HepG2 (cell line): ENCODE measurements around the gene ANO10. TPM values are rescaled to one million over a fixed set of nuclear protein-coding genes. Genes with fewer than 3 reads are reported as not detected.

ENCODE experiments used
- ATAC-seq: fragments of 200-7000 bp; cut with Tn5 transposase; 3 replicates; pipeline ENCODE4 v1.9.1; 2020; ENCODE audit warnings: mild to moderate bottlenecking, moderate library complexity
- BruUV-seq: library from RNA; stranded (reverse); fragments of 400-500 nt; replicated peaks from 2 replicates; lab custom pipeline; 2021; lab: Mats Ljungman, UMichigan
- CTCF ChIA-PET: fragments of 300-600 bp; formaldehyde crosslinking; extraction: SDS; loops from one replicate; lab custom pipeline; 2021; ENCODE audit warnings: low total read pairs, inconsistent platforms, low intra/inter-chr PET ratio; lab: Yijun Ruan, JAX
- POLR2A ChIA-PET: fragments of 350-600 bp; sonication (Branson Sonifier 250); formaldehyde crosslinking; loops from one replicate; lab custom pipeline; 2020; ENCODE audit warnings: antibody characterized with exemption, inconsistent platforms; lab: Yijun Ruan, JAX
- DNase-seq: peaks from one replicate; pipeline ENCODE4 v3.0.0-alpha.2; 2015; ENCODE audit warnings: low spot score
- FAIRE-seq: peaks from 3 replicates; lab custom pipeline; 2011; peaks lifted over from hg19 to GRCh38; lab: Jason Lieb, UNC
- H2AFZ ChIP-seq: one replicate; pipeline ENCODE4 v1.6.1; 2011; ENCODE audit warnings: low read length, inconsistent platforms
- H3K27ac ChIP-seq: fragments of 300-600 bp; 3 replicates; pipeline ENCODE4 v1.8.0; 2011; ENCODE audit warnings: mixed run types, mild to moderate bottlenecking, mixed read lengths, low read length, inconsistent platforms; ENCODE audit not compliant: insufficient read depth; ENCODE audit errors: extremely low read length
- H3K27me3 ChIP-seq, 2 experiments: fragments of 200-600 bp in 1 of 2; 2 replicates in 1 of 2; 3 replicates in 1 of 2; pipeline versions ENCODE4 v1.6.0 to v1.8.0; 2011; ENCODE audit warnings: low read length in 2 of 2, mild to moderate bottlenecking in 2 of 2, moderate library complexity in 2 of 2, inconsistent platforms in 1 of 2; ENCODE audit not compliant: insufficient read depth in 2 of 2, control insufficient read depth in 1 of 2
- H3K36me3 ChIP-seq, 2 experiments: fragments of 200-600 bp in 1 of 2; replicated peaks in 1 of 2; 2 replicates in 1 of 2; 3 replicates in 1 of 2; pipeline versions ENCODE4 v1.5.1 to v1.8.0; 2011; ENCODE audit warnings: low read length in 2 of 2, inconsistent platforms in 1 of 2; ENCODE audit not compliant: insufficient read depth in 2 of 2, control insufficient read depth in 1 of 2
- H3K4me1 ChIP-seq: 2 replicates; pipeline ENCODE4 v1.5.1; 2012; ENCODE audit warnings: low read length, inconsistent platforms; ENCODE audit not compliant: insufficient read depth
- H3K4me2 ChIP-seq: 2 replicates; pipeline ENCODE4 v1.6.0; 2011; ENCODE audit warnings: low read depth, low read length, inconsistent platforms
- H3K4me3 ChIP-seq, 3 experiments: fragments of 200-600 bp in 1 of 3; sonication (generic), shearing (Covaris generic) in 1 of 3; replicated peaks in 1 of 3; 2 replicates each; pipeline ENCODE4 v1.5.1; 2011 to 2016; ENCODE audit warnings: low read length in 3 of 3, inconsistent platforms in 2 of 3, low read depth in 2 of 3, mild to moderate bottlenecking in 2 of 3, control low read depth in 1 of 3, mixed read lengths in 1 of 3; ENCODE audit not compliant: insufficient read depth in 1 of 3
- H3K79me2 ChIP-seq: one replicate; pipeline ENCODE4 v1.6.1; 2011; ENCODE audit warnings: low read length, inconsistent platforms; ENCODE audit not compliant: insufficient read depth
- H3K9ac ChIP-seq: 2 replicates; pipeline ENCODE4 v1.6.0; 2011; ENCODE audit warnings: mild to moderate bottlenecking, low read depth, low read length, inconsistent platforms; ENCODE audit not compliant: insufficient read depth
- H3K9me3 ChIP-seq: 2 replicates; pipeline ENCODE4 v1.5.1; 2012; ENCODE audit warnings: mild to moderate bottlenecking, low read length
- H4K20me1 ChIP-seq: 2 replicates; pipeline ENCODE4 v1.6.0; 2011; ENCODE audit warnings: inconsistent platforms, mild to moderate bottlenecking, low read length, moderate library complexity; ENCODE audit not compliant: insufficient read depth
- FOXM1 ChIP-seq: sonication (generic); formaldehyde crosslinking; IDR thresholded peaks from 2 replicates; pipeline ENCODE4 v1.5.0; 2020; ENCODE audit warnings: missing genetic modification reagents
- SAFB2 ChIP-seq: sonication (generic); formaldehyde crosslinking; IDR thresholded peaks from 2 replicates; pipeline ENCODE4 v1.5.1; 2020; ENCODE audit warnings: missing genetic modification reagents, low read depth, mild to moderate bottlenecking, borderline replicate concordance
- STAG1 ChIP-seq: sonication (generic); formaldehyde crosslinking; IDR thresholded peaks from 2 replicates; pipeline ENCODE4 v1.4.0; 2020; ENCODE audit warnings: missing genetic modification reagents
- ZNF407 ChIP-seq: sonication (generic); formaldehyde crosslinking; IDR thresholded peaks from one replicate; pipeline ENCODE4 v1.5.1; 2020; ENCODE audit warnings: mild to moderate bottlenecking, missing genetic modification reagents; ENCODE audit errors: not compliant biosample characterization
- ZNF484 ChIP-seq: sonication (generic); formaldehyde crosslinking; IDR thresholded peaks from 2 replicates; pipeline ENCODE4 v1.5.1; 2020; ENCODE audit warnings: mild to moderate bottlenecking, low read depth, missing genetic modification reagents, borderline replicate concordance
- ZNF501 ChIP-seq: sonication (generic); formaldehyde crosslinking; IDR thresholded peaks from 2 replicates; pipeline ENCODE4 v1.5.1; 2020; ENCODE audit warnings: mild to moderate bottlenecking, moderate library complexity, missing genetic modification reagents
- ZNF558 ChIP-seq: sonication (generic); formaldehyde crosslinking; IDR thresholded peaks from 2 replicates; pipeline ENCODE4 v1.9.0; 2022; ENCODE audit warnings: mild to moderate bottlenecking, missing genetic modification reagents, borderline replicate concordance
- ZNF616 ChIP-seq: sonication (generic); formaldehyde crosslinking; IDR thresholded peaks from 2 replicates; pipeline ENCODE4 v1.5.0; 2020; ENCODE audit warnings: low read depth, mild to moderate bottlenecking, missing genetic modification reagents
- WGBS: methylation state at CpG from one replicate; pipeline ENCODE4 v1.1.6; 2017; ENCODE audit warnings: low lambda C conversion rate; 5-methylcytosine and 5-hydroxymethylcytosine counted together
- in situ Hi-C: cut with HindIII; loops from 2 replicates; pipeline ENCODE4 v1.10.0; 2017; ENCODE audit warnings: low pct_unique_long_range_greater_than_20kb; ENCODE audit not compliant: extremely low pct_ligation_motif_present
- intact Hi-C: fragments of 100-400 bp; cut with micrococcal nuclease; formaldehyde crosslinking; loops from one replicate; pipeline ENCODE4 v1.10.0; 2022; ENCODE audit not compliant: unreplicated experiment
- polyA plus RNA-seq, 8 experiments: library from polyadenylated mRNA; depleted of rRNA in 3 of 8; stranded (reverse) in 7 of 8; unstranded in 1 of 8; fragments of >200 nt; fragmentation: Illumina TruSeq in 4 of 8; extraction: Trizol in 4 of 8; gene quantifications; 2 replicates each; pipeline versions ENCODE4 v1.2.1 to v1.2.3, GENCODE V29; 2011 to 2016; ENCODE audit warnings: low read depth in 4 of 8, missing spikeins in 1 of 8, mixed read lengths in 1 of 8; ENCODE audit not compliant: insufficient read depth in 1 of 8
- total RNA-seq, 5 experiments: library from RNA; depleted of rRNA; stranded (reverse); fragments of >200 nt; fragmentation: Illumina TruSeq; extraction: Trizol; gene quantifications; 2 replicates each; pipeline ENCODE4 v1.2.3, GENCODE V29; 2016; ENCODE audit warnings: low read depth in 1 of 5
- TF ChIP-seq, protein P1 (sequence below): fragments of 450-650 bp; IDR thresholded peaks from 2 replicates; pipeline ENCODE4 v1.6.1; 2016
- TF ChIP-seq, protein P2 (sequence below): sonication (generic); formaldehyde crosslinking; IDR thresholded peaks from 2 replicates; pipeline ENCODE4 v1.8.0; 2022; ENCODE audit warnings: mild to moderate bottlenecking, missing genetic modification reagents

ANO10 gene
- total and polyA plus RNA-seq, 2 of the 13 experiments (the other 11 are each of a cell fraction or from before 2014, with no cell fraction given), result 10.4 to 13.1 TPM

- CTCF ChIA-PET, result no interaction called here
- no peak for FAIRE-seq
- no TSS peak for BruUV-seq
Measured at GRCh38 chr3:43362183-43362582, 259.6 kb downstream of the ANO10 start.

More at GRCh38 chr3:43362183-43362582, 259.6 kb downstream of the ANO10 start:
- intact Hi-C loops (no loop called here), in situ Hi-C loops (no loop called here)
- Histone ChIP-seq H3K9me3 (no peaks in the 10 kb centered on the region), H3K36me3 (no peaks in the 10 kb centered on the region), H4K20me1 (no peaks in the 10 kb centered on the region), H3K4me2 (no peak overlapping the region), H2AFZ (no peak overlapping the region), H3K79me2 (no peaks in the 10 kb centered on the region), H3K4me3 (no peak overlapping the region), H3K27me3 (no peaks in the 10 kb centered on the region), H3K9ac (no peak overlapping the region), H3K4me1 (no peaks in the 10 kb centered on the region), H3K27ac (no peak overlapping the region)
- DNase-seq (no peak), ATAC-seq (no peak)
- TF ChIP-seq ZNF484 (CRISPR knock-in tag), result no peak
- no peak for TF ChIP-seq STAG1
- TF ChIP-seq, protein P1, sequence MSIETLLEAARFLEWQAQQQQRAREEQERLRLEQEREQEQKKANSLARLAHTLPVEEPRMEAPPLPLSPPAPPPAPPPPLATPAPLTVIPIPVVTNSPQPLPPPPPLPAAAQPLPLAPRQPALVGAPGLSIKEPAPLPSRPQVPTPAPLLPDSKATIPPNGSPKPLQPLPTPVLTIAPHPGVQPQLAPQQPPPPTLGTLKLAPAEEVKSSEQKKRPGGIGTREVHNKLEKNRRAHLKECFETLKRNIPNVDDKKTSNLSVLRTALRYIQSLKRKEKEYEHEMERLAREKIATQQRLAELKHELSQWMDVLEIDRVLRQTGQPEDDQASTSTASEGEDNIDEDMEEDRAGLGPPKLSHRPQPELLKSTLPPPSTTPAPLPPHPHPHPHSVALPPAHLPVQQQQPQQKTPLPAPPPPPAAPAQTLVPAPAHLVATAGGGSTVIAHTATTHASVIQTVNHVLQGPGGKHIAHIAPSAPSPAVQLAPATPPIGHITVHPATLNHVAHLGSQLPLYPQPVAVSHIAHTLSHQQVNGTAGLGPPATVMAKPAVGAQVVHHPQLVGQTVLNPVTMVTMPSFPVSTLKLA, result no peak
- TF ChIP-seq ZNF501 (CRISPR knock-in tag), result no peak
- no peak for TF ChIP-seq ZNF407 (CRISPR knock-in tag)
- TF ChIP-seq ZNF616 (CRISPR knock-in tag), result no peak
- no peak for TF ChIP-seq ZNF558
- TF ChIP-seq, protein P2, sequence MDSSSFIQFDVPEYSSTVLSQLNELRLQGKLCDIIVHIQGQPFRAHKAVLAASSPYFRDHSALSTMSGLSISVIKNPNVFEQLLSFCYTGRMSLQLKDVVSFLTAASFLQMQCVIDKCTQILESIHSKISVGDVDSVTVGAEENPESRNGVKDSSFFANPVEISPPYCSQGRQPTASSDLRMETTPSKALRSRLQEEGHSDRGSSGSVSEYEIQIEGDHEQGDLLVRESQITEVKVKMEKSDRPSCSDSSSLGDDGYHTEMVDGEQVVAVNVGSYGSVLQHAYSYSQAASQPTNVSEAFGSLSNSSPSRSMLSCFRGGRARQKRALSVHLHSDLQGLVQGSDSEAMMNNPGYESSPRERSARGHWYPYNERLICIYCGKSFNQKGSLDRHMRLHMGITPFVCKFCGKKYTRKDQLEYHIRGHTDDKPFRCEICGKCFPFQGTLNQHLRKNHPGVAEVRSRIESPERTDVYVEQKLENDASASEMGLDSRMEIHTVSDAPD (CRISPR knock-in tag), result no peak
- TF ChIP-seq SAFB2 (CRISPR knock-in tag), result no peak
- TF ChIP-seq FOXM1 (CRISPR knock-in tag), result no peak
- 69% methylated on average over 4 of the region's 4 CpGs for WGBS
- POLR2A ChIA-PET, result no interaction called here
